ENCODE data around the gene EFCAB12.

EFCAB12 gene

DNA sequence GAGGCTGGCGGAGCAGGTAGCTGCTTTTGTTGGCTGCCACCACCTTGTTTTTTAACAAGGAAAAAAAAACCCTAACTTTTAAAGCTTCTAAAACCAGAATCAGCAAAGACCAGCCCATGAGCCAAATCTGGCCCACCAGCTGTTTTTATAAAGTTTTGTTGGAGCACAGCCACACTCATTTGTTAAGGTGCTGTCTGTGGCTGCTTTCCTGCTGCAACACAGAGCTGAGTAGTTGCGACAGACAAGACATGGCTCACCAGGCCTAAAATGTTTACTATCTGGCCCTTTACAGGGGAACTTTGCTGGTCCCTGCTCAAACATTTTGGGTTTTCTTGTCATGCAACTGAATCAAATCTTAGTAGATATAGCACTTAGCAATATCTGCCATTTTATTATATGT is 18.9 kb downstream of the EFCAB12 start:
- TF ChIP-seq CTCF (IDR thresholded peaks at IDR 0.05; ENCODE audit: control insufficient read depth, extremely low read depth, insufficient read depth) = no peak
- DNase-seq (ENCODE audit: low read depth) = no peak
- H3K4me3 ChIP-seq (ENCODE audit: low read depth, low read length) = no peak overlapping the region

- no peak for TF ChIP-seq CTCF (IDR thresholded peaks at IDR 0.05; ENCODE audit: control insufficient read depth, extremely low read depth, insufficient read depth)
- DNase-seq (ENCODE audit: low read depth) = no peak
- H3K4me3 ChIP-seq (ENCODE audit: low read depth, low read length) = no peak overlapping the region
Measured at GRCh38 chr3:129404610-129405009, 23.8 kb downstream of the EFCAB12 start.

DNA sequence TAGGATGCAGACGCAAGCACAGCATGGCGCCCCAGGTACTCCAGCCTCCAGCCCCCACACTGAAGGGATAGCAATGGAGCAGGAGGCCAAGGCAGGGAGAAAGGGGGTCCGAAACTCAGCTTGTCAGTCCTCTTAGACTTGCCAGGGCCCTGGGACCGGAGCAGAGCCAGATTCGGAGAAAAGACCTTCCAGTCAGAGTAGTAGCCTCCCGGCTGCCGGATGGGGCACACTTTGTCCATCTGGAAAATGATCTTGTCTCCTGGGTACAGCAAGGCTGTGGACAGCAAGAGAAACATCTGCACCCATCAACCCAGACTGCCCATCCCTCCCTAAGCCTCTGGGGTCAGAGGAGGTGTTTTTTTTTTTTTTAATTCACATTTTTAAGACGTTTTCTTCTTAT is 24.3 kb downstream of the EFCAB12 start:
- no peak for DNase-seq (ENCODE audit: low read depth)
- H3K4me3 ChIP-seq (ENCODE audit: low read depth, low read length) = no peak overlapping the region
- TF ChIP-seq CTCF (IDR thresholded peaks at IDR 0.05; ENCODE audit: control insufficient read depth, extremely low read depth, insufficient read depth) = no peak

DNA sequence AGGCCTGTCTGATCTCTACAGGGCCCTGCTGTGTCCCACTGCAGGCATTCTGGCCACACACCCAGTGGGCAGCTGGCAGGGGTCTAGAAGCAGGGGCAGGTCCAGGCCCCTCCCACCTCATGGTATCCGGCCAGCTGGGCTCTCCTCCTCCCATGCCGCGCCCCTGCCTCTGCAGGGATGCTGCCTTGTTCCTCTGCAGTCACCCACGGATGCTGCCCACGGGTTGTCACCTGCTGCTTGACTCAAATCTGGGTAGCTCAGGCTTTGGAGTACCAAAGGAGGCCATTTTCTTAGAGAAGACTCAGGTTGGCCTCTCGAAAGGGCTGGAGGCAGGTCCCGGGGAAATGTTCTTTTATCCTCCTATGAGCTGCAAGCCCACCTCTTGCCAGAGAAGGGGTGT is 25.0 kb downstream of the EFCAB12 start:
- no peak for DNase-seq (ENCODE audit: low read depth)
- H3K4me3 ChIP-seq (ENCODE audit: low read depth, low read length) = no peak overlapping the region
- no peak for TF ChIP-seq CTCF (IDR thresholded peaks at IDR 0.05; ENCODE audit: control insufficient read depth, extremely low read depth, insufficient read depth)

GRCh38 chr3:129402616-129403015 is 25.8 kb downstream of the EFCAB12 start:
- H3K4me3 ChIP-seq (ENCODE audit: low read depth, low read length) = no peak overlapping the region
- no peak for TF ChIP-seq CTCF (IDR thresholded peaks at IDR 0.05; ENCODE audit: control insufficient read depth, extremely low read depth, insufficient read depth)
- DNase-seq (ENCODE audit: low read depth) = no peak

GRCh38 chr3:129402210-129402609 is 26.2 kb downstream of the EFCAB12 start:
- DNase-seq (ENCODE audit: low read depth) = no peak
- no peak for TF ChIP-seq CTCF (IDR thresholded peaks at IDR 0.05; ENCODE audit: control insufficient read depth, extremely low read depth, insufficient read depth)
- H3K4me3 ChIP-seq (ENCODE audit: low read depth, low read length) = no peak overlapping the region

DNA sequence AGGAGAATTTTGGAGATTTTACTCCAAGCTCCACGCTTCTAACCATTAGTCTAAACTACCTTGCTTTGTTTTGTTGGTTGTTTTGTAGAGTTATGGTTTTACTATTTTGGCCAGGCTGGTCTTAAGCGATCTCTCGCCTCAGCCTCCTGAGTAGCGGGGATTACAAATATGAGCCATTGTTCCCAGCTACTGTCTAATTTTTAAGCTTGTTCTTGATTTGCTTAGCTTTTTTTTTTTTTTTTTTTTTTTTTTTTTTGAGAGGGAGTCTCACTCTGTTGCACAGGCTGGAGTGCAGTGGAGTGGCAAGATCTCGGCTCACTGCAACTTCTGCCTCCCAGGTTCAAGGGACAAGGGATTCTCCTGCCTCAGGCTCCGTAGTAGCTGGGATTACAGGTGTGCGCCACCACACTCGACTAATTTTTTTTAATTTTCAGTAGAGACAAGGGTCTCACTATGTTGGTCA is 28.5 kb downstream of the EFCAB12 start:
- no peak for DNase-seq (ENCODE audit: low read depth)
- TF ChIP-seq CTCF (IDR thresholded peaks at IDR 0.05; ENCODE audit: control insufficient read depth, extremely low read depth, insufficient read depth) = no peak

More for the DNA sequence above, 28.5 kb downstream of the EFCAB12 start:
- no peak overlapping the region for H3K4me3 ChIP-seq (ENCODE audit: low read depth, low read length)
